Measurements from ENCODE around the gene MIGA2. TPM values are rescaled to one million over a fixed set of nuclear protein-coding genes. Genes with fewer than 3 reads are reported as not detected.

MIGA2 gene
- total and polyA plus RNA-seq, 2 experiments from 2014 or later, result 19.3 to 47.8 TPM

DNA sequence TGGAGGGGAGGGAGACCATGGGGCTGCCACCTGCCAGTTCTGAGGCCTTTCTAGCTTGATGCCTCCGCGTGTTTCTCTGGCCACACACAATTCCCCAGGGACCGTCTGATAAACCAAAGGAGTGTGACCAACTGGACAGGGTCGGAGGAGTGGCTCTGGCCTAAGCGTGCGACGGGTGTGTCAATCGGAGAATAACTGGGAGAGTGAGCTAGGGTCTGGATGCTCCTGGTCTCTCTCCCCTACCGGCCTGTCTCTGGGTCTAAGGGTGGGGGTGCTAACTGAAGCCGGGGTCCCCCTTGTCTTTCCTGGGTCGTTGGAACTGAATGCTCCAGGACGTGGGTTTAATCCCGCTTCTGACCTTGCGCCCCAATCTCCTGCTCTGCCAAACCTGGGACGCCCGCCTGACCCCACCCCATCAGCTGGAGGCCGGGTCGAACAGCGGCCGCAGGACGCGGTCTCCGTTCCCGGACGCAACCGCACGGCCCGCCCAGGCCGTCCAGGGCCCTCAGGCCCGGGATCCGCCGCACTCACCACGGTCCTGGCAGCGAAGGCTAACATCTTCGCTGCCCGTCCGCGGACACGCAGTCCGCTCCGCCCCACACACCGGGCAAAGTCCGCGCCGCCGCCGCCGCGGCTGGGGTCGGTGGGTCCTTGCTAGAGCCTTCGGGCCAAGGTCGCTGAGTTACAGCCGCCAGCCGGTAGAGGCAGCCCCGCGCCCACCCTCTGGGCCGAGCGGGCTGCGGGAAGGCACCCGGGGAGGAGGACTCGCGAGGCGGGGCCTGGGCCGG is 73.7 kb downstream of the MIGA2 start:
- Histone ChIP-seq H2AFZ (peak overlapping the region; percentile 95), H3F3A (replicated peaks; ENCODE audit: low read depth) (peaks cover 6% of the 10 kb centered on the region; the same call in 1 of the 2 replicates), H3K79me2 (replicated peaks; ENCODE audit: insufficient read depth) (peaks cover 34% of the 10 kb centered on the region), H3K4me1 (ENCODE audit: insufficient read depth) (peaks cover 8% of the 10 kb centered on the region), H3K27me3 (ENCODE audit: insufficient read depth) (peaks cover 18% of the 10 kb centered on the region), H3K9me2 (ENCODE audit: insufficient read depth) (no peaks in the 10 kb centered on the region), H3K4me3 (peak overlapping the region; percentile 96), H3K4me2 (peak overlapping the region; percentile 89), H4K20me1 (replicated peaks; ENCODE audit: insufficient read depth) (peaks cover 6% of the 10 kb centered on the region; the same call in 1 of the 2 replicates), H3K27ac (ENCODE audit: low read depth) (no peak overlapping the region), H3K36me3 (ENCODE audit: insufficient read depth) (no peaks in the 10 kb centered on the region)
- H3K27me3 Mint-ChIP-seq (ENCODE audit: insufficient read depth, low read depth, poor library complexity), result peaks cover 20% of the 10 kb centered on the region
- peak overlapping the region; percentile 90 for H3K4me3 Mint-ChIP-seq
- ATAC-seq, result peak; percentile 14
- DNase-seq (ENCODE audit: low spot score), result peak; percentile 49
- TF ChIP-seq CREB1 (CRISPR knock-in tag; IDR thresholded peaks at IDR 0.05; ENCODE audit: low read depth) (no peak), CTCF (conservative IDR thresholded peaks at IDR 0.05; ENCODE audit: low read depth in 2 of 2) (no peak), STAT1 (IDR thresholded peaks at IDR 0.05; ENCODE audit: unreplicated experiment) (no peak), EZH2 (IDR thresholded peaks at IDR 0.05; ENCODE audit: low read depth, unreplicated experiment) (no peak), NANOG (IDR thresholded peaks at IDR 0.05; ENCODE audit: borderline replicate concordance) (no peak), POLR2AphosphoS5 (IDR thresholded peaks at IDR 0.05; ENCODE audit: low read depth) (no peak), ZNF331 (CRISPR knock-in tag; IDR thresholded peaks at IDR 0.05; ENCODE audit: low read depth) (no peak), EZH2phosphoT487 (IDR thresholded peaks at IDR 0.05; ENCODE audit: unreplicated experiment) (no peak), JUNB (IDR thresholded peaks at IDR 0.05; ENCODE audit: unreplicated experiment) (no peak), ZNF114 (CRISPR knock-in tag; IDR thresholded peaks at IDR 0.05) (no peak)
- TF ChIP-seq, protein P1, sequence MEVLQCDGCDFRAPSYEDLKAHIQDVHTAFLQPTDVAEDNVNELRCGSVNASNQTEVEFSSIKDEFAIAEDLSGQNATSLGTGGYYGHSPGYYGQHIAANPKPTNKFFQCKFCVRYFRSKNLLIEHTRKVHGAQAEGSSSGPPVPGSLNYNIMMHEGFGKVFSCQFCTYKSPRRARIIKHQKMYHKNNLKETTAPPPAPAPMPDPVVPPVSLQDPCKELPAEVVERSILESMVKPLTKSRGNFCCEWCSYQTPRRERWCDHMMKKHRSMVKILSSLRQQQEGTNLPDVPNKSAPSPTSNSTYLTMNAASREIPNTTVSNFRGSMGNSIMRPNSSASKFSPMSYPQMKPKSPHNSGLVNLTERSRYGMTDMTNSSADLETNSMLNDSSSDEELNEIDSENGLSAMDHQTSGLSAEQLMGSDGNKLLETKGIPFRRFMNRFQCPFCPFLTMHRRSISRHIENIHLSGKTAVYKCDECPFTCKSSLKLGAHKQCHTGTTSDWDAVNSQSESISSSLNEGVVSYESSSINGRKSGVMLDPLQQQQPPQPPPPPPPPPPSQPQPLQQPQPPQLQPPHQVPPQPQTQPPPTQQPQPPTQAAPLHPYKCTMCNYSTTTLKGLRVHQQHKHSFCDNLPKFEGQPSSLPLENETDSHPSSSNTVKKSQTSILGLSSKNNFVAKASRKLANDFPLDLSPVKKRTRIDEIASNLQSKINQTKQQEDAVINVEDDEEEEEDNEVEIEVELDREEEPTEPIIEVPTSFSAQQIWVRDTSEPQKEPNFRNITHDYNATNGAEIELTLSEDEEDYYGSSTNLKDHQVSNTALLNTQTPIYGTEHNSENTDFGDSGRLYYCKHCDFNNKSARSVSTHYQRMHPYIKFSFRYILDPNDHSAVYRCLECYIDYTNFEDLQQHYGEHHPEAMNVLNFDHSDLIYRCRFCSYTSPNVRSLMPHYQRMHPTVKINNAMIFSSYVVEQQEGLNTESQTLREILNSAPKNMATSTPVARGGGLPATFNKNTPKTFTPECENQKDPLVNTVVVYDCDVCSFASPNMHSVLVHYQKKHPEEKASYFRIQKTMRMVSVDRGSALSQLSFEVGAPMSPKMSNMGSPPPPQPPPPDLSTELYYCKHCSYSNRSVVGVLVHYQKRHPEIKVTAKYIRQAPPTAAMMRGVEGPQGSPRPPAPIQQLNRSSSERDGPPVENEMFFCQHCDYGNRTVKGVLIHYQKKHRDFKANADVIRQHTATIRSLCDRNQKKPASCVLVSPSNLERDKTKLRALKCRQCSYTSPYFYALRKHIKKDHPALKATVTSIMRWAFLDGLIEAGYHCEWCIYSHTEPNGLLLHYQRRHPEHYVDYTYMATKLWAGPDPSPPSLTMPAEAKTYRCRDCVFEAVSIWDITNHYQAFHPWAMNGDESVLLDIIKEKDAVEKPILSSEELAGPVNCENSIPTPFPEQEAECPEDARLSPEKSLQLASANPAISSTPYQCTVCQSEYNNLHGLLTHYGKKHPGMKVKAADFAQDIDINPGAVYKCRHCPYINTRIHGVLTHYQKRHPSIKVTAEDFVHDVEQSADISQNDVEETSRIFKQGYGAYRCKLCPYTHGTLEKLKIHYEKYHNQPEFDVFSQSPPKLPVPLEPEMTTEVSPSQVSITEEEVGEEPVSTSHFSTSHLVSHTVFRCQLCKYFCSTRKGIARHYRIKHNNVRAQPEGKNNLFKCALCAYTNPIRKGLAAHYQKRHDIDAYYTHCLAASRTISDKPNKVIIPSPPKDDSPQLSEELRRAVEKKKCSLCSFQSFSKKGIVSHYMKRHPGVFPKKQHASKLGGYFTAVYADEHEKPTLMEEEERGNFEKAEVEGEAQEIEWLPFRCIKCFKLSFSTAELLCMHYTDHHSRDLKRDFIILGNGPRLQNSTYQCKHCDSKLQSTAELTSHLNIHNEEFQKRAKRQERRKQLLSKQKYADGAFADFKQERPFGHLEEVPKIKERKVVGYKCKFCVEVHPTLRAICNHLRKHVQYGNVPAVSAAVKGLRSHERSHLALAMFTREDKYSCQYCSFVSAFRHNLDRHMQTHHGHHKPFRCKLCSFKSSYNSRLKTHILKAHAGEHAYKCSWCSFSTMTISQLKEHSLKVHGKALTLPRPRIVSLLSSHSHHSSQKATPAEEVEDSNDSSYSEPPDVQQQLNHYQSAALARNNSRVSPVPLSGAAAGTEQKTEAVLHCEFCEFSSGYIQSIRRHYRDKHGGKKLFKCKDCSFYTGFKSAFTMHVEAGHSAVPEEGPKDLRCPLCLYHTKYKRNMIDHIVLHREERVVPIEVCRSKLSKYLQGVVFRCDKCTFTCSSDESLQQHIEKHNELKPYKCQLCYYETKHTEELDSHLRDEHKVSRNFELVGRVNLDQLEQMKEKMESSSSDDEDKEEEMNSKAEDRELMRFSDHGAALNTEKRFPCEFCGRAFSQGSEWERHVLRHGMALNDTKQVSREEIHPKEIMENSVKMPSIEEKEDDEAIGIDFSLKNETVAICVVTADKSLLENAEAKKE (CRISPR knock-in tag; IDR thresholded peaks at IDR 0.05), result no peak
- TF ChIP-seq, protein P2, sequence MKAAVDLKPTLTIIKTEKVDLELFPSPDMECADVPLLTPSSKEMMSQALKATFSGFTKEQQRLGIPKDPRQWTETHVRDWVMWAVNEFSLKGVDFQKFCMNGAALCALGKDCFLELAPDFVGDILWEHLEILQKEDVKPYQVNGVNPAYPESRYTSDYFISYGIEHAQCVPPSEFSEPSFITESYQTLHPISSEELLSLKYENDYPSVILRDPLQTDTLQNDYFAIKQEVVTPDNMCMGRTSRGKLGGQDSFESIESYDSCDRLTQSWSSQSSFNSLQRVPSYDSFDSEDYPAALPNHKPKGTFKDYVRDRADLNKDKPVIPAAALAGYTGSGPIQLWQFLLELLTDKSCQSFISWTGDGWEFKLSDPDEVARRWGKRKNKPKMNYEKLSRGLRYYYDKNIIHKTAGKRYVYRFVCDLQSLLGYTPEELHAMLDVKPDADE (IDR thresholded peaks at IDR 0.05), result no peak
- TF ChIP-seq, protein P3, sequence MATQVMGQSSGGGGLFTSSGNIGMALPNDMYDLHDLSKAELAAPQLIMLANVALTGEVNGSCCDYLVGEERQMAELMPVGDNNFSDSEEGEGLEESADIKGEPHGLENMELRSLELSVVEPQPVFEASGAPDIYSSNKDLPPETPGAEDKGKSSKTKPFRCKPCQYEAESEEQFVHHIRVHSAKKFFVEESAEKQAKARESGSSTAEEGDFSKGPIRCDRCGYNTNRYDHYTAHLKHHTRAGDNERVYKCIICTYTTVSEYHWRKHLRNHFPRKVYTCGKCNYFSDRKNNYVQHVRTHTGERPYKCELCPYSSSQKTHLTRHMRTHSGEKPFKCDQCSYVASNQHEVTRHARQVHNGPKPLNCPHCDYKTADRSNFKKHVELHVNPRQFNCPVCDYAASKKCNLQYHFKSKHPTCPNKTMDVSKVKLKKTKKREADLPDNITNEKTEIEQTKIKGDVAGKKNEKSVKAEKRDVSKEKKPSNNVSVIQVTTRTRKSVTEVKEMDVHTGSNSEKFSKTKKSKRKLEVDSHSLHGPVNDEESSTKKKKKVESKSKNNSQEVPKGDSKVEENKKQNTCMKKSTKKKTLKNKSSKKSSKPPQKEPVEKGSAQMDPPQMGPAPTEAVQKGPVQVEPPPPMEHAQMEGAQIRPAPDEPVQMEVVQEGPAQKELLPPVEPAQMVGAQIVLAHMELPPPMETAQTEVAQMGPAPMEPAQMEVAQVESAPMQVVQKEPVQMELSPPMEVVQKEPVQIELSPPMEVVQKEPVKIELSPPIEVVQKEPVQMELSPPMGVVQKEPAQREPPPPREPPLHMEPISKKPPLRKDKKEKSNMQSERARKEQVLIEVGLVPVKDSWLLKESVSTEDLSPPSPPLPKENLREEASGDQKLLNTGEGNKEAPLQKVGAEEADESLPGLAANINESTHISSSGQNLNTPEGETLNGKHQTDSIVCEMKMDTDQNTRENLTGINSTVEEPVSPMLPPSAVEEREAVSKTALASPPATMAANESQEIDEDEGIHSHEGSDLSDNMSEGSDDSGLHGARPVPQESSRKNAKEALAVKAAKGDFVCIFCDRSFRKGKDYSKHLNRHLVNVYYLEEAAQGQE (IDR thresholded peaks at IDR 0.05; ENCODE audit: unreplicated experiment), result no peak
- peaks cover 13% of the 10 kb centered on the region for H3K4me1 Mint-ChIP-seq
- H3K9me3 Mint-ChIP-seq, result no peaks in the 10 kb centered on the region
- no peaks in the 10 kb centered on the region; the same call in 1 of the 3 replicates for H3K36me3 Mint-ChIP-seq (ENCODE audit: low read depth)
- H3K27ac Mint-ChIP-seq, result no peak overlapping the region
